Embryonic facial prominence (tissue), 1 donor: ENCODE measurements around the gene COMMD3.
"Not testable (repeated sequence)": the region's sequence is repeated elsewhere in the genome, so short reads cannot be mapped to it uniquely, and the experiment has no call there.

ENCODE experiments used
- DNase-seq: peaks from one replicate; pipeline ENCODE4 v3.0.0-alpha.2; 2016; ENCODE audit errors: extremely low spot score

Gene COMMD3

GRCh38 chr10:22316286-22317075 is at the start of gene COMMD3:
Gene COMMD3 (plus strand): TSS chr10:22316388. CDS start chr10:22316418, 30 bp downstream.
- peak; percentile 71 for DNase-seq

- no peak for DNase-seq
These were observed 47.7 kb upstream of the COMMD3 start for GRCh38 chr10:22268503-22268902.

GRCh38 chr10:22271786-22272185 is 44.4 kb upstream of the COMMD3 start:
- DNase-seq, result no peak

GRCh38 chr10:22278441-22278782 is 37.8 kb upstream of the COMMD3 start:
- DNase-seq, result no peak

GRCh38 chr10:22280078-22280477 is 36.1 kb upstream of the COMMD3 start:
- DNase-seq, result no peak

- no peak for DNase-seq
These were observed 31.1 kb upstream of the COMMD3 start for GRCh38 chr10:22285130-22285529.

- DNase-seq, result no peak
These were observed 22.3 kb upstream of the COMMD3 start for GRCh38 chr10:22293747-22294404.

- DNase-seq, result no peak
These were observed 21.5 kb upstream of the COMMD3 start for GRCh38 chr10:22294694-22295093.

- no peak for DNase-seq
These were observed 15.0 kb upstream of the COMMD3 start for GRCh38 chr10:22301193-22301592.

GRCh38 chr10:22303461-22303860 is 12.7 kb upstream of the COMMD3 start:
- DNase-seq, result no peak

GRCh38 chr10:22305721-22306120 is 10.5 kb upstream of the COMMD3 start:
- no peak for DNase-seq

- DNase-seq, result no peak
These were observed 7.8 kb upstream of the COMMD3 start for GRCh38 chr10:22308390-22308789.

- no peak for DNase-seq
These were observed 6.8 kb upstream of the COMMD3 start for GRCh38 chr10:22309180-22310000.

GRCh38 chr10:22310012-22310411 is 6.2 kb upstream of the COMMD3 start:
- DNase-seq, result not testable (repeated sequence)

GRCh38 chr10:22310928-22311327 is 5.3 kb upstream of the COMMD3 start:
- DNase-seq, result no peak

- DNase-seq, result no peak
These were observed 1.3 kb upstream of the COMMD3 start for GRCh38 chr10:22314852-22315251.

- no peak for DNase-seq
These were observed 518 bp upstream of the COMMD3 start for GRCh38 chr10:22315455-22316285.

GRCh38 chr10:22317076-22317370 is 835 bp downstream of the COMMD3 start:
- no peak for DNase-seq

- DNase-seq, result no peak
These were observed 1.8 kb downstream of the COMMD3 start for GRCh38 chr10:22317771-22318565.

- DNase-seq, result no peak
These were observed 2.6 kb downstream of the COMMD3 start for GRCh38 chr10:22318772-22319171.

GRCh38 chr10:22319547-22319979 is 3.4 kb downstream of the COMMD3 start:
- DNase-seq, result no peak
